Esophagus (tissue), 2 donors: Measurements from ENCODE around the gene SCRN2. TPM values are rescaled to one million over a fixed set of nuclear protein-coding genes. Genes with fewer than 3 reads are reported as not detected.

Experiments used
- H3K27ac ChIP-seq, 2 donors: one replicate each; pipeline ENCODE4 v1.5.1; 2013; ENCODE audit warnings: low read depth in 2 of 2, mild to moderate bottlenecking in 2 of 2, inconsistent platforms in 1 of 2, low read length in 1 of 2, moderate library complexity in 1 of 2
- H3K27me3 ChIP-seq, 2 donors: one replicate each; pipeline ENCODE4 v1.6.1; 2013; ENCODE audit warnings: low read length in 2 of 2, control low read depth in 1 of 2, mild to moderate bottlenecking in 1 of 2; ENCODE audit not compliant: insufficient read depth in 2 of 2, control insufficient read depth in 1 of 2
- H3K36me3 ChIP-seq, 2 donors: one replicate each; pipeline ENCODE4 v1.6.1; 2013; ENCODE audit warnings: low read length in 1 of 2; ENCODE audit not compliant: control insufficient read depth in 2 of 2, insufficient read depth in 2 of 2
- H3K4me1 ChIP-seq, 2 donors: one replicate each; pipeline ENCODE4 v1.6.1; 2013; ENCODE audit warnings: low read length in 1 of 2; ENCODE audit not compliant: control insufficient read depth in 2 of 2, insufficient read depth in 2 of 2
- H3K4me3 ChIP-seq, 2 donors: one replicate each; pipeline ENCODE4 v1.5.1; 2013; ENCODE audit warnings: low read length in 2 of 2, mild to moderate bottlenecking in 2 of 2, low read depth in 1 of 2, moderate library complexity in 1 of 2
- H3K9me3 ChIP-seq, 2 donors: one replicate each; pipeline ENCODE4 v1.6.1; 2013; ENCODE audit warnings: mild to moderate bottlenecking in 2 of 2, low read depth in 1 of 2, low read length in 1 of 2, moderate library complexity in 1 of 2; ENCODE audit not compliant: control insufficient read depth in 2 of 2, insufficient read depth in 1 of 2
- WGBS, 2 donors: extraction: QIAGEN DNeasy Blood & Tissue Kit; methylation state at CpG; one replicate each; pipeline ENCODE4 v1.1.7; 2013; 5-methylcytosine and 5-hydroxymethylcytosine counted together
- polyA plus RNA-seq, 2 donors: library from polyadenylated mRNA; stranded (reverse); fragments of 200-250 nt; gene quantifications; one replicate each; pipeline ENCODE4 v1.2.3, GENCODE V29; 2013
- donor health status: healthy with polysubstance abuse.
- donor health status: Bipolar disorder and iron deficiency.

The SCRN2 gene
- polyA plus RNA-seq, 2 donors: 28.6 to 34.7 TPM

DNA sequence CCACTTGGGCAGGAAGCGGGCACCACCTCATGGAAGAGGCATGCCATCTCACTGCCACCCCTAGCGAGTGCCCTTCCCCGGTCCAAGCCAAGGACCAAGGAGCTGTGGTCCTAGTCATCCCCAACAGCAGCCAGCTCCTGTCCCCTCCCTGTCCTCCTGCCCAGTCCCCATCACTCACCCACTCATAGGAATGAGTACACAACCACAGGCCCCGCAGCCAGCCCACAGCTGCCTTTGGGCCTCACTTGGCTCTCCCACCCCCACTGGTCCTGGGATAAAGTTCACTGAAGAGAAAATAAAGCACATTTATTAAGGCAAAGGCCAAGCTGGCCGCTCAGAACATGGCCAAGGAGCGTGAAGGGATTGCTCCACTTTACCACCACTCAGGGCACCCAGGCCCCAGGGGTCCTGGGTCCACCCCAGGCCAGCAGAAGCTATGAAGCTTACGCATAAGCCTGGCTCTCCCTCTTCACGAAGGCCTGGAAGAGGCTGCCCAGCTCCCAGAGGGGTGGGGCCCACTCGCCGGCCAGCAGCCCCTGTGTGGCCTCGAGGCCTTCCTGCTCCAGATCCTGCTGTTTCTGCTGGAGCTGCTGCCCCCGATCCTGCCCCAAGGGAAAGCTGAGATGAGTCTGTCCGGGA, 3.6 kb downstream of the SCRN2 start:
- peaks cover 3 to 23% of the 10 kb centered on the region in 2 donors for H3K36me3 ChIP-seq

DNA sequence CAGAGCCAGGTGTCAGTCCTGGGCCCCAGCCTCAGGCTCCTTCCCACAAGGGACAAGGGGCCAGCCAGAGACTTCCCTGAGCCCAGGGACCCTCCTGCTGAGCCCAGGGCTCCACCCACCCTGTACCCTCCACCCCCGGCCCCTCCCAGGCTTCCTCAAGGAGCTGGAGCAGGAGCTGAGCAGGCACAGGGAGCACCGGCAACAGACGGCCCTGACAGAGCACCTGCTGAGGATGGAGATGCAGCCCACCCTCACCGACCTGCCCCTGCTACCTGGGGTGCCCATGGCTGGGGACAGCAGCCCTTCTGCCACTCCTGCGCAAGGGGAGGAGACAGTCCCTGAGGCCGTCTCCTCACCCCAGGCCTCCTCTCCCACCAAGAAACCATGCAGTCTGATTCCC, 4.5 kb downstream of the SCRN2 start:
- H3K9me3 ChIP-seq: no peaks in the 10 kb centered on the region
- WGBS, 2 donors: 79 to 90% methylated on average over 6 of the region's 6 CpGs
- H3K36me3 ChIP-seq: peaks cover 3 to 23% of the 10 kb centered on the region in 2 donors
- no peaks in the 10 kb centered on the region for H3K27me3 ChIP-seq
- H3K27ac ChIP-seq: no peak overlapping the region
- no peak overlapping the region for H3K4me3 ChIP-seq
- peaks cover 3 to 17% of the 10 kb centered on the region in 2 donors for H3K4me1 ChIP-seq

More for the DNA sequence above, 3.6 kb downstream of the SCRN2 start:
- 71 to 75% methylated on average over 13 of the region's 13 CpGs for WGBS, 2 donors
- H3K9me3 ChIP-seq: no peaks in the 10 kb centered on the region
- H3K27me3 ChIP-seq: no peaks in the 10 kb centered on the region
- no peak overlapping the region for H3K4me3 ChIP-seq
- peaks cover 0 to 14% of the 10 kb centered on the region in 2 donors for H3K4me1 ChIP-seq
- H3K27ac ChIP-seq: no peak overlapping the region

DNA sequence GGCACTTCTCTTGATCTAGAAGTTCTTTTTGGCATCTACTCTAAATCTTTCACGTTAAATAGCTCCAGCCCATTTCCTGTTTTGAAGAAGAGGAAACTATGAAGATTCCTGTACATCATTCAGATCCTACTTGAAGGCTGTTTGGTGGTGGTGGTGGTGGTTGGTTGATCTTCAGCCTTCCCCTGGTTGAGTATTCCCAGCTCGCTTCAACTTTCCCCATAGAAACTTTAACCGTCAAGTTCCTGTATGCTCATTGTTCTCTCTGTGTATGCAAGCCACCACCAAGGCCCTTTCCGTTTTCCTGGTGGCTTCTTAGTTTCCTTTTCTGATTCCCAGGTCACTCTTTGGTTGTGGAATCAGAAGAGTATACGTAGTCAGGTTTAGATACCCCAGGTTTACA, 6.3 kb downstream of the SCRN2 start:
- H3K9me3 ChIP-seq: no peaks in the 10 kb centered on the region
- peaks cover 3 to 23% of the 10 kb centered on the region in 2 donors for H3K36me3 ChIP-seq
- no peak overlapping the region for H3K4me3 ChIP-seq
- H3K27ac ChIP-seq: no peak overlapping the region
- H3K27me3 ChIP-seq: no peaks in the 10 kb centered on the region
- peaks cover 3 to 9% of the 10 kb centered on the region in 2 donors for H3K4me1 ChIP-seq
- WGBS, 2 donors: 56 to 57% methylated on average over 5 of the region's 5 CpGs

DNA sequence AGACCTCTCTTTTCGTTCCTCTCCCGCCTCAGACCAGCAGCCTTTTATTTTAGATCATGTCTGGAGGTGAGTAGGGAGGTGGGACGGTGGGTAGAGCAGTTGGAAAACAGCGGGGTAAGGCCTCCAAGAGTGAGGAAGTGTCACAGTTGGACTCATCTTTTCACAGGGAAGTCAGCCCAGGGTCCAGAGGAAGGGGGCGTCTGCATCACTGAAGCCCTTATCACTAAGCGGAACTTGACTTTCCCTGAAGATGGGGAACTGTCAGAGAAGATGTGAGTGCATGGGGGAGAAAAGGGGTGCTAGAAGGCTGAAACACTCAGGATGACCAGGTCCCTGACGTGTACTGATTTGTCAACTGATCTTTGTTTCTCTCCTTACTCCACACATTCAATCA, 9.1 kb downstream of the SCRN2 start:
- H3K4me3 ChIP-seq: peak overlapping the region in 1 of 2 donors; percentile 60
- WGBS, 2 donors: 14 to 16% methylated on average over 7 of the region's 7 CpGs
- peaks cover 3 to 9% of the 10 kb centered on the region in 2 donors for H3K4me1 ChIP-seq
- peaks cover 4 to 18% of the 10 kb centered on the region in 2 donors for H3K36me3 ChIP-seq
- H3K27me3 ChIP-seq: no peaks in the 10 kb centered on the region
- no peak overlapping the region for H3K27ac ChIP-seq
- H3K9me3 ChIP-seq: no peaks in the 10 kb centered on the region

DNA sequence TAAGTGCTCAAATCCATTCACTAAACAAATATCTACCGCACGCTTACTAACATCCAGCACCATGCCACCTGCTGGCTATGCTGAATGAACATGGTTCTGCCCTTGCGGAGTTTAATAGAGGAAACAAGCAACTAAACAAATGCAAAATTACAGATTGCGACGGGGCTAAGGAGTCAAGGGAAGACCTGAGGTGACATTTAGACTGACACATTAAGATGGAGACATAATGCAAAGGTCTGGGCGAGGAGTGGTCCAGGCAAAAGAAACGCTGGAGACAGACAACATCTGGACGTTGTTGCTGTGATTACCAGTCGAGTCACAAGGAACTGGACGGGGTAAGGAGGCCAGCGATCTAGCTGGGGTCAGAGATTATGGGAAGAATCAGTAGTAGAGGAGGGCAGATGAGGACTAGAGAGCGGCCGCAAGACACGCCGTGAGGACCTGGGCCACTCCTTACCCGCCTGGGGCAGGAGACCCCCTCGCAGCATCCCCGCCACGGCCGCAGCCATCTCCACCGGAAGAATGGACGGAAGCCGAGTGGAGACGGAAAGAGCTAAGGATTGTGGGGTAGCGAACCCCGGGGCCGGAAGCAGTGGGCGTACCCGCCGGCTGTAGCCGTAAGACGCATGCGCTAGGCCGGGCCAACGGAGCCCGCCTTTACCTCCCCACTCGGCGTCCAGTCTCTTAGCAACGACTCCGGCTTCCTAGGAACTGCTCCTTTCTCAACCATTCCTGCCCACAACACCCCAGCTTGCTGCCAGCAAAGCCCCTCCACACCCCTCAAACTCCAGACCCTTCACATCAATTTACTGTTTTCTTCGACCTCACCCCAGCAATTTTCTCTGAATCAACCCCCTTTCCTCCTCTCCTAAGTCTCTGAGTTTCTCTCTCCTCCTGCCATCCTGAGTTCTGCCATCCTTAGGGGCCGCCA, 9.8 kb downstream of the SCRN2 start, which contains the start of the genes LRRC46 and MRPL10:
LRRC46 (plus strand) TSS at position 668 of the 931 bp plus-strand sequence. CDS start 320 bp downstream, outside the sequence.
MRPL10 (minus strand) TSS at position 539 of the 931 bp plus-strand sequence; CDS start at position 509, 30 bp downstream.
- no peaks in the 10 kb centered on the region for H3K9me3 ChIP-seq
- peak within 1 kb of the TSS; percentile 80 to 88 for H3K27ac ChIP-seq
- peaks cover 10 to 18% of the 10 kb centered on the region in 2 donors for H3K36me3 ChIP-seq
- peak within 1 kb of the TSS; percentile 60 to 92 for H3K4me3 ChIP-seq
- H3K4me1 ChIP-seq: peaks cover 3 to 7% of the 10 kb centered on the region in 2 donors
- WGBS, 2 donors: 0% methylated on average over 42 of the region's 42 CpGs
- no peaks in the 10 kb centered on the region for H3K27me3 ChIP-seq

DNA sequence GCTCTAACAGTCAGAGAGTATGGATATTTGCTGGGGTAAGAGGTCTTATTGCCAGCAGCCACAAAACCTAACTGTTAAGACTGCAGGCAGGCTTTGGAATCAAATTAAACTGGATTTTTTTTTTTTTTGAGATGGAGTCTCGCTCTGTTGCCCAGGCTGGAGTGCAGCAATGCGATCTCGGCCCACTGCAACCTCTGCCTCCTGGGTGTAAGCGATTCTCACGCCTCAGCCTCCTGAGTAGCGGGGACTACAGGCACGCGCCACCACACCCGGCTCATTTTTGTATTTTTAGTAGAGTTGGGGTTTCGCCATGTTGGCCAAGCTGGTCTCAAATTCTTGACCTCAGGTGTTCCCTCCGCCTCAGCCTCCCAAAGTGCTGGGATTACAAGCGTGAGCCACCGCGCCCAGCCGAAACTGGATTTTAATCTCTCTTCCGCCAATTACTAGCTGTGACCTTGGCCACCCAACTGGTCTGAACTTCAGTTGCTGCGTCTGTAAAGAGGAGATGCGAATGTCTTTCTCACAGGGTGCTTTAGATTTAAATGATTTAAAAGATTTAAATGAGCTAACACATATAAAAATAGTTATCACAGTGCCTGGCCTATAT, 10.6 kb downstream of the SCRN2 start:
- 62 to 67% methylated on average over 18 of the region's 18 CpGs for WGBS, 2 donors

DNA sequence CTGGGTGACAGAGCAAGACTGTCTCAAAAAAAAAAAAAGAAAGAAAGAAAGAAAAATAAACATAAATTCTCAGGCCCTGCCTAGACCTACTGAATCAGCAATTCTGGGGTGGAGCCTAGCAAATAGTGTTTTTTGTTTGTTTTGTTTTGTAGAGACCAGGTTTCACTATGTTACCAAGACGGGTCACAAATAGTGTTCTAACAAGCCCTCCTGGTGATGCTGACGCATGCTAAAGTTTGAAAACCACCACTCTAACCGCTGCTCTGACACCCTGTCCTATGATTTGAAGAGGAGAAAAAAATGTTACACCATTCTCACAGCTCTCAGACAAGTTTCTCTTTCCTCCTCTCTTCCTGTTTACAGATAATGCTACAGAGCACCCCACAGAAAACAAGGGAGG, 11.2 kb downstream of the SCRN2 start:
- no peak overlapping the region for H3K4me3 ChIP-seq
- H3K4me1 ChIP-seq: peaks cover 3 to 7% of the 10 kb centered on the region in 2 donors
- H3K36me3 ChIP-seq: peaks cover 10 to 16% of the 10 kb centered on the region in 2 donors
- WGBS, 2 donors: 68 to 77% methylated on average over 3 of the region's 3 CpGs
- no peak overlapping the region for H3K27ac ChIP-seq
- H3K27me3 ChIP-seq: no peaks in the 10 kb centered on the region
- no peaks in the 10 kb centered on the region for H3K9me3 ChIP-seq

More for the DNA sequence above, 10.6 kb downstream of the SCRN2 start:
- Histone ChIP-seq H3K27ac (peak overlapping the region; percentile 80 to 88), H3K27me3 (no peaks in the 10 kb centered on the region), H3K4me3 (peak overlapping the region; percentile 60 to 92), H3K36me3 (peaks cover 10 to 15% of the 10 kb centered on the region in 2 donors), H3K4me1 (peaks cover 3 to 7% of the 10 kb centered on the region in 2 donors), H3K9me3 (no peaks in the 10 kb centered on the region)

DNA sequence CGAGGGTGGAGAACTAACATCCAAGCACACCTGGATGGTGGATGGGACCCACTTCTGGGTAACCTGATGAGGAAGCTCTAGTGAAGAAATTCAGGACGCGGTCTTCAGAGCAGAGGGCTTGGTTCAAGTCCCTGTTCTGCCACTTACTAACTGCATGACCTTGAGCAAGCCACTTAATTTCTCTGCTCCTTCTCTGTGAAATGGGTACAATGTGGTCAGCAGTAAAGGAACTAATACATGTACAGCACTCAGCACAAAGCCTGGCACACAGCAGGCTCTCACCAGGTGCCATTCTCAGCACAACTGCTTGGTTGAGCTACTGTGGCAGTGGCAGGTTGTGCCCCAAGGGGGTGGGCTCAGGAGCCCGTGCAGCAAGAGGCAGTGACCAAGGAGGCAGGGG, 17.6 kb downstream of the SCRN2 start:
- Histone ChIP-seq H3K9me3 (no peaks in the 10 kb centered on the region), H3K4me3 (no peak overlapping the region), H3K27ac (no peak overlapping the region), H3K36me3 (peaks cover 21 to 27% of the 10 kb centered on the region in 2 donors), H3K4me1 (peaks cover 6 to 9% of the 10 kb centered on the region in 2 donors), H3K27me3 (no peaks in the 10 kb centered on the region)
- WGBS, 2 donors: 87 to 89% methylated on average over 4 of the region's 4 CpGs

DNA sequence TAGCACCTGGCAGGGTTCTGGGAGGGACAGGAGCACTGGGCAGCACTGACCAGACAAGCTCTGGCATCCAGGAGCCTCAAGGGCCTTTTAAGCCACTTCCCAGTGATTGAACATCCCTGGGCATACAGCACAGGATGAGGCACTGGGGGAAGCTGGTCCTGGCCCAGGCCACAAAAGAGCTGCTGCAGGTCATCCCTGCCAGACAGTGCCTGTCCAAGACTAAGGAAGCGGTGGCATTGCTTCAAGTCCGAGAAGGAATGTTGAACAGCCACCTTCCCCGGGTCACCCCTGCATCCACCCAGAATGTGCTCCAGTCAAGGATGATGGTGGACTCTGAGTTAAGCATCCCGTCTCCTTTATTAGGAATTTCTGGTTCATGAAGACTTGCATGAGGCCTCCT, 18.3 kb downstream of the SCRN2 start:
- no peak overlapping the region for H3K27ac ChIP-seq
- H3K27me3 ChIP-seq: no peaks in the 10 kb centered on the region
- peaks cover 21 to 26% of the 10 kb centered on the region in 2 donors for H3K36me3 ChIP-seq
- no peak overlapping the region for H3K4me3 ChIP-seq
- peaks cover 6 to 9% of the 10 kb centered on the region in 2 donors for H3K4me1 ChIP-seq
- H3K9me3 ChIP-seq: no peaks in the 10 kb centered on the region
- WGBS, 2 donors: 86 to 89% methylated on average over 4 of the region's 4 CpGs
